NT2/D1 (cell line): Measurements from ENCODE around the gene CRYM.

Source experiments
- DNase-seq: peaks from one replicate; pipeline ENCODE4 v3.0.0-alpha.2; 2011; ENCODE audit warnings: low read depth, low spot score
- H3K27me3 ChIP-seq: 2 replicates; pipeline ENCODE4 v1.6.0; 2011; ENCODE audit warnings: mild to moderate bottlenecking; ENCODE audit not compliant: insufficient read length, insufficient read depth
- H3K36me3 ChIP-seq: 2 replicates; pipeline ENCODE4 v1.6.1; 2011; ENCODE audit warnings: mild to moderate bottlenecking, low read length, mixed read lengths; ENCODE audit not compliant: insufficient read depth, insufficient read length
- H3K4me1 ChIP-seq: 2 replicates; pipeline ENCODE4 v1.5.1; 2011; ENCODE audit not compliant: insufficient read depth, insufficient read length
- H3K4me3 ChIP-seq: 2 replicates; pipeline ENCODE4 v1.5.1; 2011; ENCODE audit warnings: low read depth; ENCODE audit not compliant: insufficient read length
- H3K9ac ChIP-seq: 2 replicates; pipeline ENCODE4 v1.6.0; 2011; ENCODE audit warnings: low read depth; ENCODE audit not compliant: insufficient read length
- H3K9me3 ChIP-seq: 2 replicates; pipeline ENCODE4 v1.5.1; 2011; ENCODE audit warnings: mild to moderate bottlenecking, low read length; ENCODE audit not compliant: insufficient read depth
- SUZ12 ChIP-seq: IDR thresholded peaks from 2 replicates; pipeline ENCODE4 v1.6.1; 2011; ENCODE audit not compliant: insufficient read length, insufficient read depth; ENCODE audit errors: extremely low read depth
- YY1 ChIP-seq: IDR thresholded peaks from 2 replicates; pipeline ENCODE4 v1.6.1; 2011; ENCODE audit not compliant: insufficient read length, insufficient read depth
- ZNF274 ChIP-seq: IDR thresholded peaks from 2 replicates; pipeline ENCODE4 v1.6.1; 2011; ENCODE audit warnings: mild to moderate bottlenecking, low read depth, low read length

The CRYM gene

GRCh38 chr16:21233521-21234150 lies 44.5 kb downstream of the CRYM start, which contains the start of gene ANKS4B:
ANKS4B (plus strand) TSS chr16:21233699; CDS start chr16:21233738, 39 bp downstream.
- Histone ChIP-seq H3K4me1 (no peaks in the 10 kb centered on the region), H3K36me3 (no peaks in the 10 kb centered on the region), H3K9ac (no peak within 1 kb of the TSS), H3K4me3 (no peak within 1 kb of the TSS), H3K9me3 (no peaks in the 10 kb centered on the region), H3K27me3 (no peaks in the 10 kb centered on the region)
- DNase-seq, result no peak
- TF ChIP-seq SUZ12, result no peak
- TF ChIP-seq YY1, result no peak
- no peak for TF ChIP-seq ZNF274

GRCh38 chr16:21233045-21233520 lies 45.0 kb downstream of the CRYM start:
- no peak overlapping the region for H3K4me3 ChIP-seq
- TF ChIP-seq YY1 (no peak), ZNF274 (no peak), SUZ12 (no peak)
- H3K9ac ChIP-seq, result no peak overlapping the region
- DNase-seq, result no peak
- no peaks in the 10 kb centered on the region for H3K9me3 ChIP-seq
- H3K4me1 ChIP-seq, result no peaks in the 10 kb centered on the region
- no peaks in the 10 kb centered on the region for H3K27me3 ChIP-seq
- no peaks in the 10 kb centered on the region for H3K36me3 ChIP-seq

DNA sequence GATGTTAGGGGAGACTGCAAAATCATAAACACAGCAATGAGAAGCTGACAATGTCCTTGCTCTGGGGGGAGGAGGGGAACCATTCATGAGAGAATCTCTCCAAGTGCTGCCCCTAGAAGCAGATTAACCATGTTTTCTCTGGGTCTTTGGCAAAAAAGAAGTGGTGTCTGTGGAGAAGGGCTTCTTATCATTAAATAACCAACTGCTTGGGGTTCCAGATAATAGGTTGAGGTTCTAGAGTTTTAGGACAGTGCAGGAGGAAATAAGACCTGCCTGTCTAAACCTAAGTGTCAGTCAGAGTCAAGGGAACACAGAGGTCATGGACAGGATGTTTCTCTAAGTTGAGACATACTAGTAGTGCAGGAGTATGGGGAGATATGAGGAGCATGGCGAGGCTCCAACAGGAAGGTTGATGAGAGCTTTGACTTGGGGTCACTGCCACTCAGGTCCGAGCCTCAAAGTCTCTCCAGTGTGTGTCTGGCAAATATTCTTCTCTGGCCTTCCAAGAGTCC lies 49.7 kb downstream of the CRYM start:
- Histone ChIP-seq H3K27me3 (peaks cover 3% of the 10 kb centered on the region), H3K36me3 (no peaks in the 10 kb centered on the region), H3K4me1 (no peaks in the 10 kb centered on the region), H3K9me3 (no peaks in the 10 kb centered on the region), H3K4me3 (no peak overlapping the region), H3K9ac (no peak overlapping the region)
- no peak for TF ChIP-seq ZNF274
- no peak for TF ChIP-seq SUZ12
- TF ChIP-seq YY1, result no peak
- no peak for DNase-seq

DNA sequence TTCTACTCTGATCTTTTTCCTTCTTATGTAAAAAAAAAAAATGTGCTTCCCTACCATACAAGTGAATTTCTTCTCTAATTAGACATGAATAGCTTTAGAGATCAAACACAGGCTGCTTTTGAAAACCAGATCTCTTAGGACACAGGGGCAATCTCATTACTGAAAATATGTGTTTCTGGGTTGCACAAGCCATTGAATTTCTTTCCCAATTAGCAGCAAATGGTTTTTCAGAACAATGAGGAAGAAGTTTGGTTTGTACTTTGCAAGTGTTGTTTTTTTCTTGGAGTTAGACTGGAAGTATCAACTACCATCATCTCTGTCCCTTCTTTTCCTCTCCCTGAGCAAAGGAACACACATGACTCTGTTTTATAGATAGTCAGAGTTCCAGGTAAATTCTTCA lies 50.2 kb downstream of the CRYM start:
- peaks cover 3% of the 10 kb centered on the region for H3K27me3 ChIP-seq
- TF ChIP-seq SUZ12 (no peak), ZNF274 (no peak), YY1 (no peak)
- peaks cover 3% of the 10 kb centered on the region for H3K4me1 ChIP-seq
- H3K9ac ChIP-seq, result no peak overlapping the region
- H3K36me3 ChIP-seq, result no peaks in the 10 kb centered on the region
- no peaks in the 10 kb centered on the region for H3K9me3 ChIP-seq
- H3K4me3 ChIP-seq, result no peak overlapping the region
- no peak for DNase-seq

DNA sequence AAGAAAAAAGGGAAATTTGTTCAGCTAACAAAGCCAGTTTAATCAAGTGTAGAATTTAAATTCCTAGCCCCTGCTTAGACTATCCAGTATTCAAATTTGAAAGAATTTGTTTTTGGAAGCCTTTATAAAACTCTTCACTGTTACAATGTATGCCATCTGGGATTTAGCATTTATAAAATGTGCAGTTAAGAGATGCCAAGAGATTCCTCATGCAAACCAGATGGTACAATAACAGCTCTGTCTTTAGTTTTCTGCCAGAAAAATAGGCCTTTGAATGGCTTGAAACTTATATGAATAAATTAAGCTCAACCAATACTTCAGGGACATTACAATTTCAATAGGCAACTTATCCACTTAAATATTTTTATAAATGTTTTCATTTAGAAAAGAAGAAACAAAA lies 51.3 kb downstream of the CRYM start:
- no peaks in the 10 kb centered on the region for H3K36me3 ChIP-seq
- no peak for TF ChIP-seq ZNF274
- TF ChIP-seq SUZ12, result no peak
- no peak for TF ChIP-seq YY1
- H3K4me3 ChIP-seq, result no peak overlapping the region
- H3K9me3 ChIP-seq, result no peaks in the 10 kb centered on the region
- peaks cover 3% of the 10 kb centered on the region for H3K27me3 ChIP-seq
- no peak for DNase-seq
- no peak overlapping the region for H3K9ac ChIP-seq
- peaks cover 3% of the 10 kb centered on the region for H3K4me1 ChIP-seq

DNA sequence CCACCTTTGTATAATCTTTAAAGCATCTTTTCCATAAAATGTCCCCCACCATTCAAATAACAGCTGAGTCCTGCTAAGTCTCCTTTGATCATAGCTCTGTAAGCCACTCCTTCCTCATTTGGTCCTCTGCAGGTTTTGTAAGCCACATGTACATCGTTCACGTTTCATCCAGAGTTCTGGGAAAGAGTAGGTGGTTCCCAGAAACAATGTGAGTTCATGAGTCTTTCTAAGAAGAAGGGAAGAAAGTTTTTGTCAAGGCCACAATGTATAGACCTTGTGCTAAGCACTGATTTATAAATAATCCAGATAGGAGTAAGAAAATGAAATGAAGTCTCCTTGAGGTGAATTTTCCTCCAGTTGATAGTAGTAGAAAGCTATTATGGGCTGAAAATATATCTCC lies 53.3 kb downstream of the CRYM start:
- no peak for DNase-seq
- no peak for TF ChIP-seq ZNF274
- Histone ChIP-seq H3K27me3 (peaks cover 3% of the 10 kb centered on the region), H3K4me3 (no peak overlapping the region), H3K36me3 (no peaks in the 10 kb centered on the region), H3K9me3 (peaks cover 9% of the 10 kb centered on the region; the same call in 1 of the 2 replicates), H3K9ac (no peak overlapping the region), H3K4me1 (peaks cover 3% of the 10 kb centered on the region)

DNA sequence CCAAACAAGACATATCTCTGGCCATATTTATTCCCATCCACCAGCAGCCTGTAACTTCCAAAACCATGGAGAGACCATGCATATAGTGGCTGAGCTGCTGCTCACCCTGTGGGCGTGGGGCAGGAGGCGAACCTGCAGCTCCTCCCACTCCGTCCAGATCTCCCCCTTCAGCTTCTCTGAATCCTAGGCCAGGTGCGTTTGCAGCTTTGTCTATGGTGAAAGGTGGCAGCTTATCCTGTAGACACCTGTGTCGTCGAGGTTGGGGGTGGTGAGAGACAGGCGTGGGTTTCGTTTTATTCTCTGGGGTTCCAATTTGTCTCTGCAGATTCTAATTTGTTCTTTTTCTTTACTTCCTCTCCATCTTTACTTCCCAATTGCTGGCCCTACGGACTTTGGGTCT lies 54.3 kb downstream of the CRYM start:
- H3K4me1 ChIP-seq, result peaks cover 3% of the 10 kb centered on the region
- no peak overlapping the region for H3K4me3 ChIP-seq
- no peaks in the 10 kb centered on the region for H3K36me3 ChIP-seq
- no peak for DNase-seq
- H3K27me3 ChIP-seq, result peaks cover 3% of the 10 kb centered on the region
- H3K9ac ChIP-seq, result no peak overlapping the region
- TF ChIP-seq SUZ12, result no peak
- TF ChIP-seq ZNF274, result no peak
- no peak for TF ChIP-seq YY1
- H3K9me3 ChIP-seq, result peaks cover 9% of the 10 kb centered on the region; the same call in 1 of the 2 replicates
